IMR-90 (cell line): ENCODE measurements around the gene PRXL2C. TPM values are rescaled to one million over a fixed set of nuclear protein-coding genes. Genes with fewer than 3 reads are reported as not detected.

Source experiments
- ATAC-seq: fragments of 200-7000 bp; cut with Tn5 transposase; 2 replicates; pipeline ENCODE4 v1.9.1; 2020; ENCODE audit warnings: low read depth, mild to moderate bottlenecking, moderate library complexity
- BruUV-seq: library from RNA; stranded (reverse); fragments of 400-500 nt; replicated peaks from 2 replicates; lab custom pipeline; 2021; lab: Mats Ljungman, UMichigan
- CTCF ChIA-PET: fragments of 300-600 bp; formaldehyde crosslinking; extraction: SDS; loops from one replicate; lab custom pipeline; 2021; ENCODE audit warnings: antibody characterized with exemption; lab: Yijun Ruan, JAX
- POLR2A ChIA-PET: fragments of 300-600 bp; sonication (Branson Sonifier 250); formaldehyde crosslinking; loops from one replicate; lab custom pipeline; 2022; ENCODE audit warnings: antibody characterized with exemption; ENCODE audit not compliant: unreplicated experiment; lab: Charles Lee
- DNase-seq: peaks from one replicate; pipeline ENCODE4 v3.0.0; 2013
- H2AFZ ChIP-seq: replicated peaks from 2 replicates; pipeline ENCODE3; 2013; ENCODE audit warnings: low read length, mild to moderate bottlenecking; ENCODE audit not compliant: poor library complexity
- H2AK5ac ChIP-seq: 2 replicates; pipeline ENCODE4 v1.6.1; 2013; ENCODE audit warnings: low read depth, low read length, inconsistent platforms
- H2AK9ac ChIP-seq: replicated peaks from 2 replicates; pipeline ENCODE3; 2013; ENCODE audit warnings: mild to moderate bottlenecking, low read depth, low read length, moderate library complexity; ENCODE audit not compliant: poor library complexity
- H2BK120ac ChIP-seq: 2 replicates; pipeline ENCODE4 v1.6.1; 2013; ENCODE audit warnings: low read depth, low read length, inconsistent platforms
- H2BK15ac ChIP-seq: 3 replicates; pipeline ENCODE4 v1.6.1; 2013; ENCODE audit warnings: low read depth, low read length, inconsistent platforms
- H2BK20ac ChIP-seq: 2 replicates; pipeline ENCODE4 v1.6.1; 2013; ENCODE audit warnings: low read depth, mild to moderate bottlenecking, inconsistent platforms, low read length, moderate library complexity
- H2BK5ac ChIP-seq: 2 replicates; pipeline ENCODE4 v1.6.1; 2013; ENCODE audit warnings: mild to moderate bottlenecking, low read depth, low read length, inconsistent platforms; ENCODE audit not compliant: poor library complexity, severe bottlenecking
- H3K14ac ChIP-seq: replicated peaks from 2 replicates; pipeline ENCODE4 v1.6.1; 2013; ENCODE audit warnings: low read depth, low read length, inconsistent platforms
- H3K18ac ChIP-seq: 2 replicates; pipeline ENCODE4 v1.6.1; 2013; ENCODE audit warnings: low read depth, low read length, control low read depth
- H3K23ac ChIP-seq: 2 replicates; pipeline ENCODE4 v1.6.1; 2013; ENCODE audit warnings: low read depth, low read length, inconsistent platforms
- H3K27ac ChIP-seq: 2 replicates; pipeline ENCODE4 v1.5.1; 2013; ENCODE audit warnings: mild to moderate bottlenecking, control low read depth, low read length; ENCODE audit not compliant: insufficient read depth
- H3K27me3 ChIP-seq: 2 replicates; pipeline ENCODE4 v1.6.1; 2013; ENCODE audit warnings: low read length; ENCODE audit not compliant: control insufficient read depth, insufficient read depth
- H3K36me3 ChIP-seq: 2 replicates; pipeline ENCODE4 v1.6.1; 2013; ENCODE audit warnings: low read length, mixed read lengths; ENCODE audit not compliant: control insufficient read depth, insufficient read depth
- H3K4ac ChIP-seq: 2 replicates; pipeline ENCODE4 v1.6.1; 2013; ENCODE audit warnings: low read depth, low read length, inconsistent platforms
- H3K4me1 ChIP-seq: 2 replicates; pipeline ENCODE4 v1.6.1; 2013; ENCODE audit warnings: low read length, mixed read lengths; ENCODE audit not compliant: control insufficient read depth, insufficient read depth
- H3K4me2 ChIP-seq: 2 replicates; pipeline ENCODE4 v1.6.1; 2013; ENCODE audit warnings: low read depth, mild to moderate bottlenecking, control low read depth, low read length, moderate library complexity
- H3K4me3 ChIP-seq: 2 replicates; pipeline ENCODE4 v1.5.1; 2013; ENCODE audit warnings: low read depth, mild to moderate bottlenecking, control low read depth, low read length, moderate library complexity; ENCODE audit not compliant: insufficient read depth
- H3K56ac ChIP-seq: 2 replicates; pipeline ENCODE4 v1.6.1; 2013; ENCODE audit warnings: low read length, inconsistent platforms; ENCODE audit not compliant: insufficient read depth; ENCODE audit errors: extremely low read depth
- H3K79me1 ChIP-seq, 2 experiments: 2 replicates each; pipeline ENCODE4 v1.6.1; 2013; ENCODE audit warnings: low read length in 2 of 2, inconsistent platforms in 1 of 2, low read depth in 1 of 2
- H3K9ac ChIP-seq: 2 replicates; pipeline ENCODE4 v1.6.1; 2013; ENCODE audit warnings: low read depth, low read length, control low read depth
- H3K9me1 ChIP-seq: 2 replicates; pipeline ENCODE4 v1.6.1; 2013; ENCODE audit warnings: low read length, inconsistent platforms; ENCODE audit not compliant: insufficient read depth
- H3K9me3 ChIP-seq: 2 replicates; pipeline ENCODE4 v1.6.1; 2013; ENCODE audit warnings: low read length; ENCODE audit not compliant: control insufficient read depth, insufficient read depth
- H4K20me1 ChIP-seq: 2 replicates; pipeline ENCODE4 v1.6.1; 2013; ENCODE audit warnings: low read length, inconsistent platforms; ENCODE audit not compliant: insufficient read depth
- H4K5ac ChIP-seq: 2 replicates; pipeline ENCODE4 v1.6.1; 2013; ENCODE audit warnings: mild to moderate bottlenecking, low read depth, low read length, control low read depth
- H4K8ac ChIP-seq, 2 experiments: 2 replicates each; pipeline ENCODE4 v1.6.1; 2013; ENCODE audit warnings: low read depth in 2 of 2, low read length in 2 of 2, control low read depth in 1 of 2, inconsistent platforms in 1 of 2
- H4K91ac ChIP-seq: 2 replicates; pipeline ENCODE4 v1.6.1; 2013; ENCODE audit warnings: low read depth, low read length, inconsistent platforms; ENCODE audit not compliant: insufficient read depth
- FOS ChIP-seq: fragments of 150-350 bp; IDR thresholded peaks from 2 replicates; pipeline ENCODE4 v1.6.1; 2016; ENCODE audit warnings: low read depth, low read length
- MXI1 ChIP-seq: IDR thresholded peaks from 2 replicates; pipeline ENCODE4 v1.6.1; 2012; ENCODE audit warnings: low read depth, mild to moderate bottlenecking, low read length, moderate library complexity, borderline replicate concordance
- NFE2L2 ChIP-seq: fragments of 150-350 bp; IDR thresholded peaks from 2 replicates; pipeline ENCODE4 v1.6.1; 2016; ENCODE audit warnings: low read depth, mild to moderate bottlenecking, low read length
- RAD21 ChIP-seq: IDR thresholded peaks from 2 replicates; pipeline ENCODE4 v1.6.1; 2012; ENCODE audit warnings: low read length, improper control_type of control experiment
- RFX5 ChIP-seq: IDR thresholded peaks from 2 replicates; pipeline ENCODE4 v1.8.0; 2012; ENCODE audit warnings: low read depth, mild to moderate bottlenecking, low read length, moderate library complexity
- SMC3 ChIP-seq: fragments of 150-350 bp; IDR thresholded peaks from 2 replicates; pipeline ENCODE4 v1.6.1; 2016; ENCODE audit warnings: low read depth, mild to moderate bottlenecking, antibody characterized with exemption, low read length, moderate library complexity
- USF2 ChIP-seq: fragments of 150-350 bp; IDR thresholded peaks from 2 replicates; pipeline ENCODE4 v1.6.1; 2017; ENCODE audit warnings: mild to moderate bottlenecking, antibody characterized with exemption, low read length, low read depth
- WGBS, 2 experiments: methylation state at CpG; one replicate each; pipeline versions ENCODE4 v1.1.5 to v1.1.7; 2013; ENCODE audit warnings: missing lambda C conversion rate in 2 of 2; ENCODE audit not compliant: insufficient read length in 1 of 2; ENCODE audit errors: extremely low coverage in 2 of 2; 5-methylcytosine and 5-hydroxymethylcytosine counted together
- dilution Hi-C: fragments of 300-500 bp; cut with HindIII; formaldehyde crosslinking; loops from one replicate; pipeline ENCODE4 v1.14.3; 2018; ENCODE audit warnings: low sequenced_read_pairs; ENCODE audit not compliant: unreplicated experiment
- in situ Hi-C: fragments of 300-500 bp; cut with MboI; formaldehyde crosslinking; loops from 3 replicates; pipeline ENCODE4 v1.14.3; 2019; ENCODE audit warnings: low sequenced_read_pairs, inconsistent platforms, mixed read lengths
- intact Hi-C: fragments of 100-400 bp; cut with micrococcal nuclease; formaldehyde crosslinking; loops from 2 replicates; pipeline ENCODE4 v1.10.0; 2022
- polyA plus RNA-seq, 3 experiments: library from polyadenylated mRNA; depleted of rRNA; stranded (reverse); fragments of >200 nt; gene quantifications; 2 replicates each; pipeline ENCODE4 v1.2.3, GENCODE V29; 2012; ENCODE audit warnings: low replicate concordance in 1 of 3
- total RNA-seq: library from RNA; depleted of rRNA; stranded (reverse); fragments of >200 nt; gene quantifications from 2 replicates; pipeline ENCODE4 v1.2.3, GENCODE V29; 2012

PRXL2C gene
- total and polyA plus RNA-seq, 2 of the 4 experiments (the other 2 are of a cell fraction): 2.7 to 9.0 TPM

DNA sequence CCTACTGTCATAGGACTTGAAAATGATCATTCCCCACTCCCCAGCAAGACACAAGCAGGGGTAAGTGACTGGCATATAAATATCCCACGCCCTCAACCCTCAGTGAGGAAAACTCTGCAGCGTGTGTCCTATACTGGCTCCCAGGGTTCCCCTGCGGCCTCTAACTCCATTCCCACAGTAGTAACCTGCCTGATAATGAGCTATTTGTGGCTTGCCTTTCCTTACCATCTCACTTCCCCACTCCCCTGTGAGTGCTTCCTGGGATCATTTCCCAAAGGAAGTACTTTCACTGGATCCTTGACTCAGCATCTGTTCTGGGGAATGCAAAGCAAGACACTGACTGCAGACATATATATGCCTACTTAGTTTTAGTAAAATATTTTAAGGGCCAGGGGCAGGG lies 49.8 kb downstream of the PRXL2C start:
- Histone ChIP-seq H3K4me3 (no peak overlapping the region), H3K18ac (no peak overlapping the region), H2AK9ac (no peak overlapping the region), H3K9ac (no peak overlapping the region), H3K4me2 (no peak overlapping the region), H3K56ac (no peak overlapping the region), H2BK5ac (no peak overlapping the region), H2BK120ac (no peak overlapping the region), H2AK5ac (no peak overlapping the region), H3K4me1 (peaks cover 2% of the 10 kb centered on the region; the same call in 1 of the 2 replicates), H3K9me3 (no peaks in the 10 kb centered on the region), H4K8ac (no peak overlapping the region), H2BK15ac (no peak overlapping the region), H3K79me1 (peaks cover 16 to 59% of the 10 kb centered on the region in 2 experiments), H3K9me1 (peaks cover 10% of the 10 kb centered on the region; the same call in 1 of the 2 replicates), H2AFZ (no peak overlapping the region), H3K36me3 (no peaks in the 10 kb centered on the region), H3K14ac (no peak overlapping the region), H3K27ac (no peak overlapping the region), H3K23ac (no peak overlapping the region), H3K27me3 (no peaks in the 10 kb centered on the region), H2BK20ac (no peak overlapping the region), H3K4ac (no peak overlapping the region), H4K20me1 (0 out of 2 replicates have a peak, but pooled peaks cover 5% of the 10 kb centered on the region), H4K91ac (no peak overlapping the region), H4K5ac (no peak overlapping the region)
- WGBS, 2 experiments: no CpG with 5 or more reads among the region's 3 CpGs
- no peak for ATAC-seq
- CTCF ChIA-PET: no interaction called here
- TF ChIP-seq USF2: no peak
- no peak for TF ChIP-seq MXI1
- no peak for TF ChIP-seq RAD21
- no peak for TF ChIP-seq NFE2L2
- TF ChIP-seq SMC3: no peak
- TF ChIP-seq RFX5: no peak
- no peak for TF ChIP-seq FOS
- BruUV-seq: no TSS peak
- DNase-seq: no peak
- POLR2A ChIA-PET: no interaction called here
- intact Hi-C loops: no loop called here
- in situ Hi-C loops: no loop called here
- dilution Hi-C loops: no loop called here
